OCI-LY1 (cell line): Measurements from ENCODE around the gene SMAD7.

Experiments used
- CTCF ChIP-seq: fragments of 200-600 bp; sonication (generic), shearing (Covaris generic); IDR thresholded peaks from 2 replicates; pipeline ENCODE4 v1.5.1; 2017; ENCODE audit warnings: mild to moderate bottlenecking, antibody characterized with exemption, low read length, moderate library complexity, mixed read lengths
- EZH2 ChIP-seq: fragments of 200-600 bp; sonication (generic), shearing (Covaris generic); IDR thresholded peaks from 2 replicates; pipeline ENCODE4 v1.8.0; 2017; ENCODE audit warnings: borderline replicate concordance, mixed run types, mild to moderate bottlenecking, antibody characterized with exemption, low read length, moderate library complexity, mixed read lengths

GRCh38 chr18:48935433-48935774 is 15.4 kb downstream of the SMAD7 start:
- TF ChIP-seq CTCF (no peak), EZH2 (no peak)
